Colon (tissue), 2 donors: Measurements from ENCODE around the gene ADAMTS16.

Experiments used
- FAIRE-seq: peaks from 2 replicates; lab custom pipeline; 2012; peaks lifted over from hg19 to GRCh38; lab: Jason Lieb, UNC
- donor health status: control.
- donor health status: control.

ADAMTS16 gene

GRCh38 chr5:5234912-5235311 is 94.8 kb downstream of the ADAMTS16 start:
- no peak for FAIRE-seq

GRCh38 chr5:5235685-5236084 is 95.6 kb downstream of the ADAMTS16 start:
- no peak for FAIRE-seq

GRCh38 chr5:5239191-5239590 is 99.1 kb downstream of the ADAMTS16 start:
- FAIRE-seq: no peak

- no peak for FAIRE-seq
Observed at GRCh38 chr5:5240234-5240633, 100.1 kb downstream of the ADAMTS16 start.

GRCh38 chr5:5242056-5242455 is 101.9 kb downstream of the ADAMTS16 start:
- FAIRE-seq: no peak

- no peak for FAIRE-seq
Observed at GRCh38 chr5:5246736-5247135, 106.6 kb downstream of the ADAMTS16 start.

GRCh38 chr5:5250758-5251157 is 110.6 kb downstream of the ADAMTS16 start:
- FAIRE-seq: no peak

- FAIRE-seq: no peak
Observed at GRCh38 chr5:5252106-5252505, 112.0 kb downstream of the ADAMTS16 start.

GRCh38 chr5:5257353-5257752 is 117.2 kb downstream of the ADAMTS16 start:
- FAIRE-seq: no peak

- FAIRE-seq: no peak
Observed at GRCh38 chr5:5258564-5258963, 118.4 kb downstream of the ADAMTS16 start.

- FAIRE-seq: no peak
Observed at GRCh38 chr5:5264727-5265126, 124.6 kb downstream of the ADAMTS16 start.

- no peak for FAIRE-seq
Observed at GRCh38 chr5:5266297-5266696, 126.2 kb downstream of the ADAMTS16 start.

GRCh38 chr5:5270161-5270560 is 130.0 kb downstream of the ADAMTS16 start:
- FAIRE-seq: no peak

- no peak for FAIRE-seq
Observed at GRCh38 chr5:5270958-5271785, 131.0 kb downstream of the ADAMTS16 start.

GRCh38 chr5:5271786-5272321 is 131.7 kb downstream of the ADAMTS16 start:
- no peak for FAIRE-seq

- no peak for FAIRE-seq
Observed at GRCh38 chr5:5273398-5273797, 133.3 kb downstream of the ADAMTS16 start.

- FAIRE-seq: no peak
Observed at GRCh38 chr5:5273976-5274375, 133.8 kb downstream of the ADAMTS16 start.

GRCh38 chr5:5275211-5275610 is 135.1 kb downstream of the ADAMTS16 start:
- FAIRE-seq: no peak

- FAIRE-seq: no peak
Observed at GRCh38 chr5:5276430-5276829, 136.3 kb downstream of the ADAMTS16 start.

GRCh38 chr5:5276951-5277517 is 136.9 kb downstream of the ADAMTS16 start:
- no peak for FAIRE-seq

GRCh38 chr5:5278201-5278814 is 138.2 kb downstream of the ADAMTS16 start:
- FAIRE-seq: no peak

- no peak for FAIRE-seq
Observed at GRCh38 chr5:5278815-5279381, 138.8 kb downstream of the ADAMTS16 start.

GRCh38 chr5:5285906-5286305 is 145.8 kb downstream of the ADAMTS16 start:
- FAIRE-seq: no peak
